Stimulated activated naive CD8-positive, alpha-beta T cell treated with anti-CD3 and anti-CD28 coated beads, Interleukin-15, Interleukin-2, amounts not matched to agents 100 ng/mL and 50 ng/mL, for 24 hours (primary cell): ENCODE data around the gene ZNF593.
A peak's percentile ranks its signal among the peaks of the same experiment; 100 is the strongest.

ENCODE experiments used
- H3K27ac Mint-ChIP-seq: one replicate; pipeline ENCODE4 v1.8.0; 2021; ENCODE audit warnings: mild to moderate bottlenecking, mixed read lengths
- H3K27me3 Mint-ChIP-seq: one replicate; pipeline ENCODE4 v1.8.0; 2021; ENCODE audit warnings: mixed read lengths
- H3K36me3 Mint-ChIP-seq: one replicate; pipeline ENCODE4 v1.8.0; 2021; ENCODE audit warnings: low read depth, mixed read lengths
- H3K4me1 Mint-ChIP-seq: one replicate; pipeline ENCODE4 v1.8.0; 2021; ENCODE audit warnings: low read depth, mixed read lengths
- H3K4me3 Mint-ChIP-seq: one replicate; pipeline ENCODE4 v1.8.0; 2021; ENCODE audit warnings: mild to moderate bottlenecking, mixed read lengths
- H3K9me3 Mint-ChIP-seq: one replicate; pipeline ENCODE4 v1.8.0; 2021; ENCODE audit warnings: mixed read lengths

Gene ZNF593

GRCh38 chr1:26160527-26161414, 8.9 kb upstream of the ZNF593 start:
- peak overlapping the region; percentile 48 for H3K4me3 Mint-ChIP-seq
- no peak overlapping the region for H3K27ac Mint-ChIP-seq
- H3K4me1 Mint-ChIP-seq: peaks cover 6% of the 10 kb centered on the region
- no peaks in the 10 kb centered on the region for H3K36me3 Mint-ChIP-seq
- peaks cover 43% of the 10 kb centered on the region for H3K27me3 Mint-ChIP-seq
- H3K9me3 Mint-ChIP-seq: no peaks in the 10 kb centered on the region

- Mint-ChIP-seq H3K27ac (no peak overlapping the region), H3K4me3 (peak overlapping the region; percentile 61), H3K27me3 (peaks cover 42% of the 10 kb centered on the region), H3K4me1 (peaks cover 6% of the 10 kb centered on the region), H3K9me3 (no peaks in the 10 kb centered on the region), H3K36me3 (no peaks in the 10 kb centered on the region)
These were observed 8.1 kb upstream of the ZNF593 start for GRCh38 chr1:26161415-26162219.

GRCh38 chr1:26162220-26162709, 7.4 kb upstream of the ZNF593 start:
- H3K36me3 Mint-ChIP-seq: no peaks in the 10 kb centered on the region
- H3K27ac Mint-ChIP-seq: no peak overlapping the region
- H3K4me1 Mint-ChIP-seq: peaks cover 6% of the 10 kb centered on the region
- peak overlapping the region; percentile 61 for H3K4me3 Mint-ChIP-seq
- no peaks in the 10 kb centered on the region for H3K9me3 Mint-ChIP-seq
- peaks cover 40% of the 10 kb centered on the region for H3K27me3 Mint-ChIP-seq

- H3K27me3 Mint-ChIP-seq: peaks cover 31% of the 10 kb centered on the region
- H3K4me3 Mint-ChIP-seq: peak overlapping the region; percentile 45
- H3K4me1 Mint-ChIP-seq: peaks cover 6% of the 10 kb centered on the region
- no peaks in the 10 kb centered on the region for H3K36me3 Mint-ChIP-seq
- H3K9me3 Mint-ChIP-seq: no peaks in the 10 kb centered on the region
- H3K27ac Mint-ChIP-seq: no peak overlapping the region
These were observed 6.0 kb upstream of the ZNF593 start for GRCh38 chr1:26163684-26164035.

GRCh38 chr1:26164036-26164860, 5.5 kb upstream of the ZNF593 start:
- peaks cover 27% of the 10 kb centered on the region for H3K27me3 Mint-ChIP-seq

GRCh38 chr1:26164861-26165842, 4.6 kb upstream of the ZNF593 start:
- peaks cover 22% of the 10 kb centered on the region for H3K27me3 Mint-ChIP-seq
- H3K36me3 Mint-ChIP-seq: peaks cover under 1% of the 10 kb centered on the region
- H3K4me3 Mint-ChIP-seq: peak overlapping the region; percentile 30
- H3K9me3 Mint-ChIP-seq: no peaks in the 10 kb centered on the region
- H3K27ac Mint-ChIP-seq: no peak overlapping the region
- H3K4me1 Mint-ChIP-seq: peaks cover 6% of the 10 kb centered on the region

More at GRCh38 chr1:26164036-26164860, 5.5 kb upstream of the ZNF593 start:
- no peaks in the 10 kb centered on the region for H3K9me3 Mint-ChIP-seq
- no peaks in the 10 kb centered on the region for H3K36me3 Mint-ChIP-seq
- H3K4me1 Mint-ChIP-seq: peaks cover 6% of the 10 kb centered on the region
- H3K27ac Mint-ChIP-seq: no peak overlapping the region
- H3K4me3 Mint-ChIP-seq: peak overlapping the region; percentile 30

GRCh38 chr1:26166719-26167281, 2.9 kb upstream of the ZNF593 start:
- H3K27me3 Mint-ChIP-seq: peaks cover 19% of the 10 kb centered on the region
- peaks cover 3% of the 10 kb centered on the region for H3K36me3 Mint-ChIP-seq
- H3K4me3 Mint-ChIP-seq: no peak overlapping the region
- no peaks in the 10 kb centered on the region for H3K9me3 Mint-ChIP-seq
- peaks cover 19% of the 10 kb centered on the region for H3K4me1 Mint-ChIP-seq
- peak overlapping the region; percentile 8 for H3K27ac Mint-ChIP-seq

GRCh38 chr1:26168410-26169197, 1.1 kb upstream of the ZNF593 start, which contains the start of gene C1orf232:
Gene C1orf232, minus strand, starts transcription at chr1:26168963. Its CDS starts 464 bp downstream, at chr1:26168499.
- Mint-ChIP-seq H3K27me3 (peaks cover 10% of the 10 kb centered on the region), H3K4me3 (peak within 1 kb of the TSS; percentile 95), H3K9me3 (no peaks in the 10 kb centered on the region), H3K4me1 (peaks cover 13% of the 10 kb centered on the region), H3K36me3 (peaks cover 3% of the 10 kb centered on the region), H3K27ac (peak within 1 kb of the TSS; percentile 90)

GRCh38 chr1:26169198-26169554, 532 bp upstream of the ZNF593 start:
- H3K36me3 Mint-ChIP-seq: peaks cover 3% of the 10 kb centered on the region
- H3K4me1 Mint-ChIP-seq: peaks cover 13% of the 10 kb centered on the region

GRCh38 chr1:26170472-26170821, 739 bp downstream of the ZNF593 start:
- peaks cover 3% of the 10 kb centered on the region for H3K36me3 Mint-ChIP-seq
- peak overlapping the region; percentile 90 for H3K27ac Mint-ChIP-seq
- peak overlapping the region; percentile 95 for H3K4me3 Mint-ChIP-seq
- no peaks in the 10 kb centered on the region for H3K9me3 Mint-ChIP-seq
- H3K4me1 Mint-ChIP-seq: peaks cover 13% of the 10 kb centered on the region
- H3K27me3 Mint-ChIP-seq: no peaks in the 10 kb centered on the region

More at GRCh38 chr1:26169198-26169554, 532 bp upstream of the ZNF593 start:
- peak overlapping the region; percentile 49 for H3K27ac Mint-ChIP-seq
- peak overlapping the region; percentile 95 for H3K4me3 Mint-ChIP-seq
- peaks cover 6% of the 10 kb centered on the region for H3K27me3 Mint-ChIP-seq
- H3K9me3 Mint-ChIP-seq: no peaks in the 10 kb centered on the region

- Mint-ChIP-seq H3K36me3 (peaks cover 3% of the 10 kb centered on the region), H3K27ac (no peak within 1 kb of the TSS), H3K27me3 (no peaks in the 10 kb centered on the region), H3K9me3 (no peaks in the 10 kb centered on the region), H3K4me1 (peaks cover 13% of the 10 kb centered on the region), H3K4me3 (peak within 1 kb of the TSS; percentile 95)
These were observed 1.7 kb downstream of the ZNF593 start, which contains the start of gene ZNF593OS for GRCh38 chr1:26171084-26172072. Gene ZNF593OS, minus strand, starts transcription at chr1:26171832. Its CDS starts 171 bp downstream, at chr1:26171661.

GRCh38 chr1:26175346-26175745, 5.6 kb downstream of the ZNF593 start:
- Mint-ChIP-seq H3K4me1 (peaks cover 11% of the 10 kb centered on the region), H3K4me3 (no peak overlapping the region), H3K27me3 (no peaks in the 10 kb centered on the region), H3K27ac (no peak overlapping the region), H3K9me3 (no peaks in the 10 kb centered on the region), H3K36me3 (peaks cover under 1% of the 10 kb centered on the region)
